ENCODE results near the gene NBPF1. TPM values are rescaled to one million over a fixed set of nuclear protein-coding genes. Genes with fewer than 3 reads are reported as not detected.
A peak's percentile ranks its signal among the peaks of the same experiment; 100 is the strongest.
"Not testable (repeated sequence)": the region's sequence is repeated elsewhere in the genome, so short reads cannot be mapped to it uniquely, and the experiment has no call there.

NBPF1 gene
- total and polyA plus RNA-seq, 4 donors, result 7.9 to 55.0 (median 12.6) TPM

DNA sequence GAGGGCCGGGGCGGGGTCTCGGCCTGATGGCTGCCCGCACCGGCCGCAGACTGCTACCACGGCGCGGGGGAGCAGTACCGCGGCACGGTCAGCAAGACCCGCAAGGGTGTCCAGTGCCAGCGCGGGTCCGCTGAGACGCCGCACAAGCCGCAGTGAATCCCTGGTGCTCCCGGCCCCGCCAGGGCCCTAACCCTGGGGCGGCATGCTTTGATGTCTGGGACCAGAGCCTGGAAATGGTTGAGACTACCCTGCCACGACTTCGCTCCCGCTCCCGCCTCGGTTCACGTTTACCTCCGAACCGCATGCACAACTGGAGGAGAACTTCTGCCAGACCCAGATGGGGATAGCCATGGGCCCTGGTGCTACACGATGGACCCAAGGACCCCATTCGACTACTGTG lies 34.9 kb upstream of the NBPF1 start:
- H3K27ac ChIP-seq (ENCODE audit: low read depth in 1 of 2, low read length in 2 of 2); H3K9me3 ChIP-seq (ENCODE audit: control insufficient read depth, low read length); intact Hi-C loops (cut with DNase I); ATAC-seq (ENCODE audit: low FRiP score); H3K36me3 ChIP-seq (ENCODE audit: control insufficient read depth in 1 of 2, insufficient read depth in 2 of 2, low read length in 1 of 2); H3K4me1 ChIP-seq (ENCODE audit: control insufficient read depth in 1 of 2, insufficient read depth in 2 of 2, low read length in 2 of 2); H3K27me3 ChIP-seq (ENCODE audit: control insufficient read depth in 1 of 2, insufficient read depth in 2 of 2, low read length in 1 of 2); H3K4me3 ChIP-seq (ENCODE audit: low read length in 2 of 2): not testable (repeated sequence)
- WGBS, 2 donors, result 28 to 43% methylated on average over 7 to 29 of the region's 32 CpGs
- DNase-seq, result peak; percentile 38 to 77

DNA sequence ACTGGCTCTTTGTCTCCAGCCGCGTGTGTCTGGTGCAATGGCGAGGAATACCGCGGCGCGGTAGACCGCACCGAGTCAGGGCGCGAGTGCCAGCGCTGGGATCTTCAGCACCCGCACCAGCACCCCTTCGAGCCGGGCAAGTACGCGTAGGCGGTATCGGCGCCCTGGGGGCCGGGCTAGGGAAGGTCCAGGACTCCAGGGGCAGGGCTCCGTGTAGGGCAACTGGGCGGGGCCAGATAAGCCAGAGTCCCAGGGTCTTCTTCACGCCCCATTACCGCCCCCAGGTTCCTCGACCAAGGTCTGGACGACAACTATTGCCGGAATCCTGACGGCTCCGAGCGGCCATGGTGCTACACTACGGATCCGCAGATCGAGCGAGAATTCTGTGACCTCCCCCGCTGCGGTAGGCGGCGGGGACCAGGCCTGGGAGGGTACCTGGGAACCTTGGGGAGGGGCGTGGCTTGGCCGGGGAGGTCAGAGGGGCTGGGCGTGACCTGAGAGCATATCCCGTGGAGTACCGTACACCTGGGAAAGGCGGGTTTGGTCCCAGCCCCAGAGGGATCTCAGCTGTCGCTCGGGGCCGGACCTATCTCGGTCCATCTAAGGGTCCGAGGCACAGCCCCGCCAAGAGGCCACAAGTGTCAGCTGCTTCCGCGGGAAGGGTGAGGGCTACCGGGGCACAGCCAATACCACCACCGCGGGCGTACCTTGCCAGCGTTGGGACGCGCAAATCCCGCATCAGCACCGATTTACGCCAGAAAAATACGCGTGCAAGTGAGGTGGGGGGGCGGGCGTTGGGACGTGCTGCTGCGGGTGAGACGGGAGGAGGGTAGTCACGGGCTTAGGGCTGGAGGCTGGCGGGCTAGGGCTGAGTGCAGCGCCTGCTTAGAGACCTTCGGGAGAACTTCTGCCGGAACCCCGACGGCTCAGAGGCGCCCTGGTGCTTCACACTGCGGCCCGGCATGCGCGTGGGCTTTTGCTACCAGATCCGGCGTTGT lies 34.1 kb upstream of the NBPF1 start:
- H3K27ac ChIP-seq (ENCODE audit: low read depth in 1 of 2, low read length in 2 of 2); H3K36me3 ChIP-seq (ENCODE audit: control insufficient read depth in 1 of 2, insufficient read depth in 2 of 2, low read length in 1 of 2); H3K27me3 ChIP-seq (ENCODE audit: control insufficient read depth in 1 of 2, insufficient read depth in 2 of 2, low read length in 1 of 2); H3K9me3 ChIP-seq (ENCODE audit: control insufficient read depth, low read length); H3K4me1 ChIP-seq (ENCODE audit: control insufficient read depth in 1 of 2, insufficient read depth in 2 of 2, low read length in 2 of 2); H3K4me3 ChIP-seq (ENCODE audit: low read length in 2 of 2); intact Hi-C loops (cut with DNase I); ATAC-seq (ENCODE audit: low FRiP score): not testable (repeated sequence)
- DNase-seq, result peak; percentile 43 to 82
- whole genome bisulfite sequencing, 2 donors, result 5 to 7% methylated on average over 26 to 60 of the region's 84 CpGs

DNA sequence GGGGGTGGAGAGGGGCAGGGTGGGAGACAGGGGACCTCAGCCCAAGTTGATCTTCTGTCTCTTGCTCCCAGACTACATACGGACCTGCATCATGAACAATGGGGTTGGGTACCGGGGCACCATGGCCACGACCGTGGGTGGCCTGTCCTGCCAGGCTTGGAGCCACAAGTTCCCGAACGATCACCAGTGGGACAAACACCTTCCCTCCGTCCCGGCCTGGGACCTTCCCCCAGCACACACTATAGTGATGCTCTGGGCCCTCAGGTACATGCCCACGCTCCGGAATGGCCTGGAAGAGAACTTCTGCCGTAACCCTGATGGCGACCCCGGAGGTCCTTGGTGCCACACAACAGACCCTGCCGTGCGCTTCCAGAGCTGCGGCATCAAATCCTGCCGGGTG lies 33.4 kb upstream of the NBPF1 start:
- WGBS, 2 donors, result 90% methylated on average over 14 of the region's 17 CpGs; no CpG with 5 or more reads in 1 of the 2 donors
- H3K4me1 ChIP-seq (ENCODE audit: control insufficient read depth in 1 of 2, insufficient read depth in 2 of 2, low read length in 2 of 2); H3K36me3 ChIP-seq (ENCODE audit: control insufficient read depth in 1 of 2, insufficient read depth in 2 of 2, low read length in 1 of 2); H3K27ac ChIP-seq (ENCODE audit: low read depth in 1 of 2, low read length in 2 of 2); intact Hi-C loops (cut with DNase I); H3K27me3 ChIP-seq (ENCODE audit: control insufficient read depth in 1 of 2, insufficient read depth in 2 of 2, low read length in 1 of 2); H3K9me3 ChIP-seq (ENCODE audit: control insufficient read depth, low read length); ATAC-seq (ENCODE audit: low FRiP score); H3K4me3 ChIP-seq (ENCODE audit: low read length in 2 of 2): not testable (repeated sequence)
- DNase-seq, result peak; percentile 22 to 73

DNA sequence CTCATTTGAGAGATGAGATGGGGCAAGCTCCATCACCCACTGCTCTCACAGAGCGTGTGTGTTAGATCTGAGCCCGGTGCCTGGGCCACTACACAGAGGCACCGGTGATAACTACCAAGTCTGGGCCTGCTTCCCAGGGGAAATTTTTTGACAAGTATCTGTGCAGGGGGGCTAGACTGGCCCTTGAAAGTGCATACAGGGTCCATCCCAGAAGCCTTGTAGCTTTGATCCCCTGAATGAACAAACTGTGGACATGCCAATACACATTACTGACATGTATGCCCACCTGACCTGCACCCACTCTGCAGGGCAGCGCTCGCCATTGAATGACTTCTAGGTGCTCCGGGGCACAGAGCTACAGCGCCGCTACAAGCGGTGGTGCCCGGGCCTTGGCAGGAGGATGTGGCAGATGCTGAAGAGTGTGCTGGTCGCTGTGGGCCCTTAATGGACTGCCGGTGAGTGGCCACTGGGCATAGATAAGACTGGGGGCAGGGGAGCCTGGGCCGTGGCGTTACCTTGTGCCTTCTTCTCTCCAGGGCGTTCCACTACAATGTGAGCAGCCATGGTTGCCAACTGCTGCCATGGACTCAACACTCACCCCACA lies 32.8 kb upstream of the NBPF1 start:
- H3K27me3 ChIP-seq (ENCODE audit: control insufficient read depth in 1 of 2, insufficient read depth in 2 of 2, low read length in 1 of 2); H3K27ac ChIP-seq (ENCODE audit: low read depth in 1 of 2, low read length in 2 of 2); H3K36me3 ChIP-seq (ENCODE audit: control insufficient read depth in 1 of 2, insufficient read depth in 2 of 2, low read length in 1 of 2); H3K9me3 ChIP-seq (ENCODE audit: control insufficient read depth, low read length); intact Hi-C loops (cut with DNase I); H3K4me3 ChIP-seq (ENCODE audit: low read length in 2 of 2); ATAC-seq (ENCODE audit: low FRiP score); H3K4me1 ChIP-seq (ENCODE audit: control insufficient read depth in 1 of 2, insufficient read depth in 2 of 2, low read length in 2 of 2): not testable (repeated sequence)
- WGBS, 2 donors, result 87 to 93% methylated on average over 14 to 15 of the region's 15 CpGs
- peak; percentile 50 to 76 for DNase-seq

- DNase-seq, result peak; percentile 53 to 78
- H3K27me3 ChIP-seq (ENCODE audit: control insufficient read depth in 1 of 2, insufficient read depth in 2 of 2, low read length in 1 of 2); H3K36me3 ChIP-seq (ENCODE audit: control insufficient read depth in 1 of 2, insufficient read depth in 2 of 2, low read length in 1 of 2); H3K9me3 ChIP-seq (ENCODE audit: control insufficient read depth, low read length); H3K27ac ChIP-seq (ENCODE audit: low read depth in 1 of 2, low read length in 2 of 2); H3K4me3 ChIP-seq (ENCODE audit: low read length in 2 of 2); H3K4me1 ChIP-seq (ENCODE audit: control insufficient read depth in 1 of 2, insufficient read depth in 2 of 2, low read length in 2 of 2); intact Hi-C loops (cut with DNase I): not testable (repeated sequence)
- peak; percentile 0 for ATAC-seq (ENCODE audit: low FRiP score)
- WGBS, 2 donors, result 91 to 98% methylated on average over 7 of the region's 7 CpGs
Measured at GRCh38 chr1:16645271-16646060, 32.1 kb upstream of the NBPF1 start.

DNA sequence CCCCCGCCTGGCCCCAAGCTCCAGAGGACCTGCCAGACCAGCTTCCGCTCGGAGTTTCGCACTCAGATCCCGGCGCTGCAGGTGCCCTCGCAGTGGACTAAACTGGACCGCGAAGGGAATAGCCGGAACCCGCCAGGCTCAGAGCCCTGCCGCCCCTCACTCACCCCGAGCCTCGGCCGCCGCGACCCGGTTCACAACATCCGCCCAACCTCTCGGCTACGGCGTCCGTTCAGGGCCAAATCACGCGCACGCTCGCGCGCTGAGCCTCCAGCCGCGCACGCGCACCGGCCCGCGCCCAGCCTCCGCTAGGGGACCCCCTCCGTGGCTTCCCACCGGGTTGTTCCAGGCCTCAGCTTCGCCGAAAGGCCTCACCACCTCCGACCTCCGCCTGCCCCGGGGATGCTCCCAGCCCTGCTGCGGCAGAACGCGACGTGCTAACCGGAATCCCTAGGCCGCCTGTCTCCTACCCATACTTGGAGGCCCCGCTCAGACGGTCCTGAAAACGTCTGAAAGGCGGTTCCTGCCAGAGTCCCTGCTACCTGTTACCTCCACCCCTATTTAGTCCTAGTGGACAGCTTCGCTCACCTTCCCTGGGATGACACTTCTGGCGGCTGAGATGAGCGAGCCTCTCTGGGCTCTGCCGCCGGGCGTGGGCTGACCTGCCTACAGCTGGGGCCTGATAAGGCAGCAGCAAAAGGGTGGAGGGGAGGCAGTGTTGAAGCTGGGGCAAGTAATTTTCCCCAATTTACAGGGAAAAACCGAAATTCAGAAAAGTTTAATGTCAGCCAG lies 31.3 kb upstream of the NBPF1 start:
- H3K27ac ChIP-seq (ENCODE audit: low read depth in 1 of 2, low read length in 2 of 2), result peak overlapping the region in 1 of 2 donors; percentile 22
- intact Hi-C loops (cut with DNase I); H3K4me1 ChIP-seq (ENCODE audit: control insufficient read depth in 1 of 2, insufficient read depth in 2 of 2, low read length in 2 of 2); H3K36me3 ChIP-seq (ENCODE audit: control insufficient read depth in 1 of 2, insufficient read depth in 2 of 2, low read length in 1 of 2); H3K27me3 ChIP-seq (ENCODE audit: control insufficient read depth in 1 of 2, insufficient read depth in 2 of 2, low read length in 1 of 2); H3K9me3 ChIP-seq (ENCODE audit: control insufficient read depth, low read length): not testable (repeated sequence)
- ATAC-seq (ENCODE audit: low FRiP score) (peak; percentile 95), DNase-seq (peak; percentile 98 to 100)
- H3K4me3 ChIP-seq (ENCODE audit: low read length in 2 of 2), result peak overlapping the region; percentile 30 to 86
- WGBS, 2 donors, result 10 to 11% methylated on average over 61 of the region's 61 CpGs

GRCh38 chr1:16644193-16644481 lies 30.8 kb upstream of the NBPF1 start:
- Histone ChIP-seq H3K9me3 (ENCODE audit: control insufficient read depth, low read length) (no peaks in the 10 kb centered on the region), H3K4me1 (ENCODE audit: control insufficient read depth in 1 of 2, insufficient read depth in 2 of 2, low read length in 2 of 2) (no peaks in the 10 kb centered on the region), H3K27me3 (ENCODE audit: control insufficient read depth in 1 of 2, insufficient read depth in 2 of 2, low read length in 1 of 2) (no peaks in the 10 kb centered on the region), H3K36me3 (ENCODE audit: control insufficient read depth in 1 of 2, insufficient read depth in 2 of 2, low read length in 1 of 2) (no peaks in the 10 kb centered on the region), H3K4me3 (ENCODE audit: low read length in 2 of 2) (peak overlapping the region; percentile 30 to 86), H3K27ac (ENCODE audit: low read depth in 1 of 2, low read length in 2 of 2) (no peak overlapping the region)
- no peak for ATAC-seq (ENCODE audit: low FRiP score)
- intact Hi-C loops (cut with DNase I), result no loop called here
- DNase-seq, result no peak
- 0% methylated on average over 16 of the region's 16 CpGs for WGBS, 2 donors

GRCh38 chr1:16643476-16644192 lies 30.3 kb upstream of the NBPF1 start:
- WGBS, 2 donors, result 25 to 29% methylated on average over 12 of the region's 12 CpGs
- H3K36me3 ChIP-seq (ENCODE audit: control insufficient read depth in 1 of 2, insufficient read depth in 2 of 2, low read length in 1 of 2); H3K4me1 ChIP-seq (ENCODE audit: control insufficient read depth in 1 of 2, insufficient read depth in 2 of 2, low read length in 2 of 2); intact Hi-C loops (cut with DNase I); H3K27ac ChIP-seq (ENCODE audit: low read depth in 1 of 2, low read length in 2 of 2); H3K9me3 ChIP-seq (ENCODE audit: control insufficient read depth, low read length); ATAC-seq (ENCODE audit: low FRiP score); H3K27me3 ChIP-seq (ENCODE audit: control insufficient read depth in 1 of 2, insufficient read depth in 2 of 2, low read length in 1 of 2): not testable (repeated sequence)
- DNase-seq, result peak; percentile 49 to 79
- H3K4me3 ChIP-seq (ENCODE audit: low read length in 2 of 2), result peak overlapping the region; percentile 30 to 86

All from aorta (tissue), 5 donors.